SKM-1 treated with dmso at 0.1 percent for 144 hours (cell line): ENCODE results near the gene MMD2.

ENCODE experiments used
- DNase-seq: peaks from one replicate; lab custom pipeline; 2025; ENCODE audit not compliant: unreplicated experiment; lab: John Stamatoyannopoulos, UW

MMD2 gene

DNA sequence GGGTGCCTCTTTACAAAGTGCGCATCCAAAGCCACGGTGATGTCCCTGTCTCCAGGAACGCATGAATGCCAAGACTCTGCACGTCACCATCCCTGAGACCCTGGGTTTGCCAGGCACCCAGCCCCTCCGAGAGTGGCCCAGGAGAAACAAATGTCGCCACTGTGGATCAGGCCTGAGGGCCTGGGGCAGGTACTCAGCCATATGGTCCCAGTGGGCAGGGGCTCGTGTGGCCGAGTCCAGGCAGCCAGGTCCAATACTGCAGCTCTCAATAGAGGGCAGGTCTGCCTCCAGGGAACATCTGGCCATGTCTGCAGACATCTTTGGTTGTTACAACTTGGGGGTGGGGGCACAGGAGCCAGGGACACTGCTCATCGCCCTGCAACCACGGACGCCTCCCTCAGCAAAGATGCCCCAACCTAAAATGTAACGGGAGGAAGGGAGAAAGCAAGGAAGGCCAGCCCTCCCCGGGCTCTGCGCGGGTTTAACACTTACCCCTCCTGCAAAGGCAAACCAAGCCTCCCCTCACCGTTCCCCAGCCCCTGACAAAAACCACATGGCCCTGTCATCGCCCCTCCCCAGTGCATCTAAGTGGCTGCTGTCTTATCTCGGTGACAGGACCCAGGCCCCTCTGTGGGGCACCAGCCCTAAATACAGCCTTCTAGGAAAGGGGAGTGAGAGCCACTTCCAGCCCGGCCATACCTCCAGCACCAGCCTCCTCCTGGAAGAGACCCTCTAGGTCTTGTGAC lies 86.9 kb downstream of the MMD2 start:
- no peak for DNase-seq

GRCh38 chr7:4871056-4871680 lies 87.8 kb downstream of the MMD2 start:
- DNase-seq = no peak

- no peak for DNase-seq
Observed at GRCh38 chr7:4868493-4868892, 90.5 kb downstream of the MMD2 start.

- DNase-seq = no peak
Observed at GRCh38 chr7:4866528-4867496, 92.2 kb downstream of the MMD2 start.

DNA sequence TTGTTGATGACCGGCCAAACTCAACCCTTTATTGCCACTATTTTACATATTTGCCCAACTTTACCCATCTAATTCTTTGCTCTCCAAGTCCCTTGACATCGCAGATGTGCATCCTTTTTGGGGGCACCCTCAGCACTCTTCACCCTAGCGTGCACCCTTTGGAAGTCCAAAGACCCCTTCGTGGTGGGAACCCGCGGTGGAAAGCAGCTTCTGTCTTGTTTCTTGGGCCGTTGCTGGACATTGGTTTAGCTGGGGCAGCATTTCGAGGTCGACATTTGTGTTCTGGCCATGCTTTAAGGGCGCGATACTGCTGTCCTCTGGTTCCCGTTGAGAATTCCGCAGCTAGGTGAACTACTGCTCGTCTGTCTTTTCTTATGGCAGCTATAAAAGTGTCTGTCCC lies 96.8 kb downstream of the MMD2 start:
- no peak for DNase-seq

GRCh38 chr7:4861673-4862072 lies 97.3 kb downstream of the MMD2 start, which contains the start of gene PAPOLB:
Gene PAPOLB, minus strand, starts transcription at chr7:4862030. Its CDS starts 220 bp downstream, at chr7:4861810.
- DNase-seq = no peak

GRCh38 chr7:4861227-4861626 lies 97.8 kb downstream of the MMD2 start:
- DNase-seq = no peak

DNA sequence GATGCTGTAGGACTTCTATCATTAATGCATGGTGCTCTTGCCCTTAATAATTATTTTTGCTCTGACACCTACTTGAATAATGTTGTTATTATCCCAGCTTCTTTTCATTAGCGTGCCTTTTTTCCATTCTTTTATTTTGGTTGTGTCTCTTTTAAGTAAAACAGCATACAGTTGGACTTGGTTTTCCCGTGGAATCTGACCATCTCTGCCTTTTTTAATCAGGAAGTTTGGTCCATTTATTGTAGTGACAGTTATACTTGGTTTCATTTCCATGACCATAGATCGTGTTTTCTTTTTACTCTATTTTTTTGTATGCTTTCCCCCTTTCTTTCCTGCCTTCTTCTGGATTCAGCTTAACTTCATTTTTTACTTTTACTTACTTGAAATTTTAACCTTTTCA lies 101.8 kb downstream of the MMD2 start:
- DNase-seq = no peak

- no peak for DNase-seq
Observed at GRCh38 chr7:4856336-4857057, 102.5 kb downstream of the MMD2 start.
